Measurements from ENCODE around the gene DGKK.

- TF ChIP-seq CTCF (IDR thresholded peaks at IDR 0.05) (no peak), POLR2AphosphoS5 (IDR thresholded peaks at IDR 0.05) (no peak), POLR2A (IDR thresholded peaks at IDR 0.05) (no peak)
Observed at GRCh38 chrX:50327235-50327634, 143.4 kb downstream of the DGKK start.
